Gastrocnemius medialis (tissue), 4 donors: ENCODE measurements around the gene ETS2.

Experiments used
- CTCF ChIP-seq, 5 experiments: fragments of 450-650 bp in 3 of 5; fragments of 200-600 bp in 2 of 5; sonication (generic) in 2 of 5; IDR thresholded peaks in 4 of 5; conservative IDR thresholded peaks in 1 of 5; 1 replicate in 4 of 5; 2 replicates in 1 of 5; pipeline ENCODE4 v1.5.1; 2016 to 2019; ENCODE audit warnings: antibody characterized with exemption in 5 of 5, mild to moderate bottlenecking in 3 of 5, moderate library complexity in 3 of 5
- POLR2A ChIP-seq, 2 donors: fragments of 450-650 bp; IDR thresholded peaks; one replicate each; pipeline ENCODE4 v1.6.1; 2017; ENCODE audit warnings: antibody characterized with exemption in 2 of 2, mild to moderate bottlenecking in 2 of 2, moderate library complexity in 2 of 2

GRCh38 chr21:38852708-38853107, 47.0 kb downstream of the ETS2 start:
- no peak for TF ChIP-seq CTCF (IDR thresholded peaks at IDR 0.05 in 4 of 5, conservative IDR thresholded peaks at IDR 0.05 in 1 of 5)
- no peak for TF ChIP-seq POLR2A (IDR thresholded peaks at IDR 0.05)
